NCI-H1417 treated with DMSO at 0.1 percent for 48 hours (cell line): ENCODE results near the gene SP8.
"Not testable (repeated sequence)": the region's sequence is repeated elsewhere in the genome, so short reads cannot be mapped to it uniquely, and the experiment has no call there.

Experiments
- DNase-seq: peaks from one replicate; lab custom pipeline; 2025; lab: John Stamatoyannopoulos, UW

Gene SP8

GRCh38 chr7:20786779-20787659 is at the start of gene SP8:
Gene SP8 (minus strand): TSS chr7:20786886. CDS start chr7:20786798, 88 bp downstream.
- DNase-seq: peak; percentile 85

GRCh38 chr7:20836424-20836823 is 49.7 kb upstream of the SP8 start:
- not testable (repeated sequence) for DNase-seq

GRCh38 chr7:20835111-20835750 is 48.5 kb upstream of the SP8 start:
- DNase-seq: no peak

- DNase-seq: no peak
These were observed 48.0 kb upstream of the SP8 start for GRCh38 chr7:20834656-20835055.

- DNase-seq: no peak
These were observed 45.3 kb upstream of the SP8 start for GRCh38 chr7:20831956-20832355.

- DNase-seq: no peak
These were observed 44.8 kb upstream of the SP8 start for GRCh38 chr7:20831451-20831850.

GRCh38 chr7:20828947-20829346 is 42.3 kb upstream of the SP8 start:
- DNase-seq: peak; percentile 82

- DNase-seq: no peak
These were observed 40.5 kb upstream of the SP8 start for GRCh38 chr7:20827172-20827571.

GRCh38 chr7:20826243-20826642 is 39.6 kb upstream of the SP8 start:
- no peak for DNase-seq

- no peak for DNase-seq
These were observed 38.9 kb upstream of the SP8 start for GRCh38 chr7:20825555-20825954.

- DNase-seq: not testable (repeated sequence)
These were observed 34.7 kb upstream of the SP8 start for GRCh38 chr7:20821390-20821789.

- DNase-seq: no peak
These were observed 29.8 kb upstream of the SP8 start for GRCh38 chr7:20816372-20816959.

GRCh38 chr7:20804345-20804744 is 17.7 kb upstream of the SP8 start:
- DNase-seq: no peak

GRCh38 chr7:20799566-20800366 is 13.1 kb upstream of the SP8 start:
- no peak for DNase-seq

GRCh38 chr7:20798694-20799121 is 12.0 kb upstream of the SP8 start:
- no peak for DNase-seq

GRCh38 chr7:20798081-20798693 is 11.5 kb upstream of the SP8 start:
- DNase-seq: no peak

- DNase-seq: peak; percentile 62
These were observed 10.9 kb upstream of the SP8 start for GRCh38 chr7:20797462-20798080.

GRCh38 chr7:20797042-20797461 is 10.4 kb upstream of the SP8 start:
- DNase-seq: no peak

- DNase-seq: no peak
These were observed 9.8 kb upstream of the SP8 start for GRCh38 chr7:20796500-20796899.

GRCh38 chr7:20795881-20796280 is 9.2 kb upstream of the SP8 start:
- DNase-seq: no peak

GRCh38 chr7:20795361-20795760 is 8.7 kb upstream of the SP8 start:
- no peak for DNase-seq
